Caco-2 (cell line): Measurements from ENCODE around the gene CPN2. TPM values are rescaled to one million over a fixed set of nuclear protein-coding genes. Genes with fewer than 3 reads are reported as not detected.

Experiments used
- BruUV-seq: library from RNA; stranded (reverse); fragments of 400-500 nt; replicated peaks from 2 replicates; lab custom pipeline; 2021; lab: Mats Ljungman, UMichigan
- CTCF ChIA-PET: fragments of 300-600 bp; sonication (Branson Sonifier 250); formaldehyde crosslinking; loops from one replicate; lab custom pipeline; 2022; ENCODE audit warnings: antibody characterized with exemption; lab: Charles Lee
- POLR2A ChIA-PET: fragments of 300-600 bp; sonication (Branson Sonifier 250); formaldehyde crosslinking; loops from one replicate; lab custom pipeline; 2022; ENCODE audit warnings: antibody characterized with exemption; lab: Charles Lee
- DNase-seq, 2 experiments: peaks; one replicate each; pipeline versions ENCODE4 v3.0.0 to v3.0.0-alpha.2; 2020 to 2022
- H3K27me3 ChIP-seq: replicated peaks from 2 replicates; pipeline ENCODE4 v1.6.0; 2011; ENCODE audit warnings: low read length; ENCODE audit not compliant: control insufficient read depth, insufficient read depth
- H3K36me3 ChIP-seq: 2 replicates; pipeline ENCODE4 v1.5.1; 2011; ENCODE audit warnings: low read length; ENCODE audit not compliant: control insufficient read depth, insufficient read depth
- H3K4me1 ChIP-seq: fragments of 250-450 bp; sonication (Bioruptor Pico); 2 replicates; pipeline ENCODE4 v1.5.1; 2020; ENCODE audit warnings: mild to moderate bottlenecking
- H3K4me3 ChIP-seq: 2 replicates; pipeline ENCODE4 v1.5.1; 2011; ENCODE audit warnings: low read depth, mild to moderate bottlenecking, control low read depth, low read length
- H3K9me3 ChIP-seq: fragments of 250-450 bp; sonication (Bioruptor Pico); 2 replicates; pipeline ENCODE4 v1.5.1; 2020; ENCODE audit warnings: mild to moderate bottlenecking, moderate library complexity
- H3K27ac Mint-ChIP-seq: one replicate; pipeline ENCODE4 v1.8.0; 2022; ENCODE audit warnings: mixed read lengths; ENCODE audit not compliant: unreplicated experiment
- H3K27me3 Mint-ChIP-seq: one replicate; pipeline ENCODE4 v1.8.0; 2022; ENCODE audit warnings: mixed read lengths; ENCODE audit not compliant: insufficient read depth, unreplicated experiment
- H3K36me3 Mint-ChIP-seq: one replicate; pipeline ENCODE4 v1.8.0; 2022; ENCODE audit warnings: mild to moderate bottlenecking, mixed read lengths; ENCODE audit not compliant: insufficient read depth, unreplicated experiment
- H3K4me1 Mint-ChIP-seq: one replicate; pipeline ENCODE4 v1.8.0; 2022; ENCODE audit warnings: low read depth, mixed read lengths; ENCODE audit not compliant: unreplicated experiment
- H3K4me3 Mint-ChIP-seq: one replicate; pipeline ENCODE4 v1.8.0; 2022; ENCODE audit warnings: mild to moderate bottlenecking, moderate library complexity, mixed read lengths; ENCODE audit not compliant: unreplicated experiment
- H3K9me3 Mint-ChIP-seq: one replicate; pipeline ENCODE4 v1.8.0; 2022; ENCODE audit warnings: mixed read lengths; ENCODE audit not compliant: unreplicated experiment
- CTCF ChIP-seq, 2 experiments: fragments of 200-600 bp in 1 of 2; IDR thresholded peaks; 1 replicate in 1 of 2; 2 replicates in 1 of 2; pipeline versions ENCODE4 v1.5.1 to v1.8.0; 2011 to 2022; ENCODE audit warnings: antibody characterized with exemption in 1 of 2, control low read depth in 1 of 2, inconsistent platforms in 1 of 2, low read depth in 1 of 2, low read length in 1 of 2, mild to moderate bottlenecking in 1 of 2, moderate library complexity in 1 of 2; ENCODE audit not compliant: insufficient read depth in 1 of 2, severe bottlenecking in 1 of 2, unreplicated experiment in 1 of 2
- intact Hi-C: fragments of 100-400 bp; cut with micrococcal nuclease; formaldehyde crosslinking; loops from one replicate; pipeline ENCODE4 v1.10.0; 2022; ENCODE audit not compliant: unreplicated experiment
- total RNA-seq: library from RNA; stranded (reverse); gene quantifications from 2 replicates; pipeline ENCODE4 v1.2.3, GENCODE V29; 2022

Gene CPN2
- total RNA-seq, 1 experiment from 2014 or later = not detected

GRCh38 chr3:194315088-194315964 lies 35.8 kb downstream of the CPN2 start:
- Histone ChIP-seq H3K27me3 (no peaks in the 10 kb centered on the region), H3K9me3 (peaks cover 20% of the 10 kb centered on the region), H3K4me3 (peak overlapping the region; percentile 51), H3K4me1 (peaks cover 41% of the 10 kb centered on the region), H3K36me3 (no peaks in the 10 kb centered on the region)
- peaks cover 16% of the 10 kb centered on the region for H3K36me3 Mint-ChIP-seq
- intact Hi-C loops = loop anchor here (1.0 kb wide), 7 partner anchors 19 to 650 kb away; partner anchors contain the start of gene HES1
- H3K4me3 Mint-ChIP-seq = peak overlapping the region; percentile 85
- H3K4me1 Mint-ChIP-seq = peaks cover 49% of the 10 kb centered on the region
- peak; percentile 87 to 95 for TF ChIP-seq CTCF (IDR thresholded peaks at IDR 0.05; ENCODE audit: insufficient read depth in 1 of 2, low read depth in 1 of 2, low read length in 1 of 2, severe bottlenecking in 1 of 2, unreplicated experiment in 1 of 2)
- POLR2A ChIA-PET = interaction anchor here (1.0 to 1.4 kb wide), 3 partner anchors 174 to 184 kb away, joined by 3 to 7 read pairs (median 5); no protein-coding TSS in a partner anchor
- H3K9me3 Mint-ChIP-seq = peaks cover 14% of the 10 kb centered on the region
- CTCF ChIA-PET = interaction anchor here (0.6 to 1.6 kb wide), 33 partner anchors 10 to 660 kb away, joined by 3 to 47 read pairs (median 5); partner anchors contain the start of gene HES1
- H3K27me3 Mint-ChIP-seq = no peaks in the 10 kb centered on the region
- DNase-seq = peak; percentile 92 to 95
- H3K27ac Mint-ChIP-seq = peak overlapping the region; percentile 93
- BruUV-seq = TSS peak; percentile 72

- no TSS peak for BruUV-seq
- Mint-ChIP-seq H3K36me3 (peaks cover 15% of the 10 kb centered on the region), H3K9me3 (peaks cover 9% of the 10 kb centered on the region), H3K4me1 (peaks cover 44% of the 10 kb centered on the region), H3K27ac (peak overlapping the region; percentile 93), H3K4me3 (peak overlapping the region; percentile 85), H3K27me3 (no peaks in the 10 kb centered on the region)
- TF ChIP-seq CTCF (IDR thresholded peaks at IDR 0.05; ENCODE audit: insufficient read depth in 1 of 2, low read depth in 1 of 2, low read length in 1 of 2, severe bottlenecking in 1 of 2, unreplicated experiment in 1 of 2) = no peak
- intact Hi-C loops = loop anchor here (1.0 kb wide), 7 partner anchors 18 to 649 kb away; partner anchors contain the start of gene HES1
- no peak overlapping the region for H3K4me3 ChIP-seq
- peaks cover 33% of the 10 kb centered on the region for H3K4me1 ChIP-seq
- CTCF ChIA-PET = interaction anchor here (1.4 to 1.5 kb wide), 2 partner anchors 25 to 256 kb away, joined by 5 read pairs; no protein-coding TSS in a partner anchor
- no peaks in the 10 kb centered on the region for H3K27me3 ChIP-seq
- peaks cover 16% of the 10 kb centered on the region for H3K9me3 ChIP-seq
- no peaks in the 10 kb centered on the region for H3K36me3 ChIP-seq
- DNase-seq = no peak
- POLR2A ChIA-PET = interaction anchor here (0.6 to 1.2 kb wide), 3 partner anchors 173 to 533 kb away, joined by 3 to 5 read pairs (median 4); no protein-coding TSS in a partner anchor
Measured at GRCh38 chr3:194314388-194315068, 36.6 kb downstream of the CPN2 start.
